Kidney (tissue), 14 donors: ENCODE data around the gene CDC37L1. TPM values are rescaled to one million over a fixed set of nuclear protein-coding genes. Genes with fewer than 3 reads are reported as not detected.

Experiments used
- DNase-seq, 5 donors: peaks; one replicate each; pipeline ENCODE4 v3.0.0-alpha.2; 2013 to 2020
- FAIRE-seq: peaks from 2 replicates; lab custom pipeline; 2012; peaks lifted over from hg19 to GRCh38; lab: Jason Lieb, UNC
- H3K27ac ChIP-seq, 2 donors: one replicate each; pipeline ENCODE4 v1.7.0; 2013; ENCODE audit warnings: low read depth in 2 of 2, low read length in 2 of 2, inconsistent platforms in 1 of 2
- H3K27me3 ChIP-seq: one replicate; pipeline ENCODE4 v1.7.1; 2013; ENCODE audit warnings: low read length, inconsistent platforms; ENCODE audit not compliant: control insufficient read depth, insufficient read depth
- H3K36me3 ChIP-seq, 3 donors: one replicate each; pipeline versions ENCODE4 v1.7.0 to v1.7.1; 2013; ENCODE audit warnings: low read length in 3 of 3, control low read depth in 1 of 3, inconsistent platforms in 1 of 3; ENCODE audit not compliant: insufficient read depth in 3 of 3, control insufficient read depth in 2 of 3
- H3K4me1 ChIP-seq, 3 donors: one replicate each; pipeline versions ENCODE4 v1.7.0 to v1.7.1; 2013; ENCODE audit warnings: low read length in 3 of 3, inconsistent platforms in 1 of 3, low read depth in 1 of 3; ENCODE audit not compliant: control insufficient read depth in 2 of 3, insufficient read depth in 2 of 3
- H3K4me3 ChIP-seq, 3 donors: one replicate each; pipeline versions ENCODE4 v1.7.0 to v1.8.1; 2013; ENCODE audit warnings: low read length in 3 of 3, control low read depth in 1 of 3, inconsistent platforms in 1 of 3
- H3K9ac ChIP-seq, 3 donors: one replicate each; pipeline versions ENCODE4 v1.7.0 to v1.7.1; 2013; ENCODE audit warnings: low read length in 3 of 3, control low read depth in 1 of 3, inconsistent platforms in 1 of 3
- H3K9me3 ChIP-seq, 3 donors: one replicate each; pipeline versions ENCODE4 v1.7.0 to v1.7.1; 2013; ENCODE audit warnings: low read length in 3 of 3, control low read depth in 1 of 3, inconsistent platforms in 1 of 3; ENCODE audit not compliant: control insufficient read depth in 2 of 3, insufficient read depth in 1 of 3
- intact Hi-C: fragments of 100-400 bp; cut with DNase I; formaldehyde crosslinking; loops from one replicate; pipeline ENCODE4 v1.11.1; 2022
- polyA plus RNA-seq: library from polyadenylated mRNA; stranded (reverse); fragments of 350-450 nt; fragmentation: Illumina TruSeq; extraction: RNeasy Lipid Tissue Mini Kit (QIAGEN cat#74804); gene quantifications from one replicate; pipeline ENCODE4 v1.2.3, GENCODE V29; 2014; ENCODE audit warnings: low read depth, low replicate concordance; ENCODE audit not compliant: insufficient read depth
- total RNA-seq: library from RNA; stranded (reverse); fragmentation: NEBNext Ultra II Directional; extraction: Animal tissue kit (Norgen Biotek cat#: 25700); gene quantifications from one replicate; pipeline ENCODE4 v1.2.1, GENCODE V29; 2021
- TF ChIP-seq, protein P1 (sequence below): IDR thresholded peaks from 3 replicates; pipeline ENCODE4 v1.5.1; 2012; ENCODE audit warnings: mild to moderate bottlenecking, moderate library complexity, borderline replicate concordance; ENCODE audit not compliant: insufficient read depth; ENCODE audit errors: extremely low read depth
- donor health status: control.
- donor health status: control.
- donor health status: control.
- donor health status: control.
- donor health status: control.
- donor health status: DM: yes; HTN: yes; CAD: no.
- donor health status: Normal renal cell carcinoma (clear cell type).

Gene CDC37L1
- total and polyA plus RNA-seq, 2 donors from 2014 or later = 16.9 to 24.7 TPM

- TF ChIP-seq, protein P1, sequence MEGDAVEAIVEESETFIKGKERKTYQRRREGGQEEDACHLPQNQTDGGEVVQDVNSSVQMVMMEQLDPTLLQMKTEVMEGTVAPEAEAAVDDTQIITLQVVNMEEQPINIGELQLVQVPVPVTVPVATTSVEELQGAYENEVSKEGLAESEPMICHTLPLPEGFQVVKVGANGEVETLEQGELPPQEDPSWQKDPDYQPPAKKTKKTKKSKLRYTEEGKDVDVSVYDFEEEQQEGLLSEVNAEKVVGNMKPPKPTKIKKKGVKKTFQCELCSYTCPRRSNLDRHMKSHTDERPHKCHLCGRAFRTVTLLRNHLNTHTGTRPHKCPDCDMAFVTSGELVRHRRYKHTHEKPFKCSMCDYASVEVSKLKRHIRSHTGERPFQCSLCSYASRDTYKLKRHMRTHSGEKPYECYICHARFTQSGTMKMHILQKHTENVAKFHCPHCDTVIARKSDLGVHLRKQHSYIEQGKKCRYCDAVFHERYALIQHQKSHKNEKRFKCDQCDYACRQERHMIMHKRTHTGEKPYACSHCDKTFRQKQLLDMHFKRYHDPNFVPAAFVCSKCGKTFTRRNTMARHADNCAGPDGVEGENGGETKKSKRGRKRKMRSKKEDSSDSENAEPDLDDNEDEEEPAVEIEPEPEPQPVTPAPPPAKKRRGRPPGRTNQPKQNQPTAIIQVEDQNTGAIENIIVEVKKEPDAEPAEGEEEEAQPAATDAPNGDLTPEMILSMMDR = no peak
- no peak overlapping the region for H3K9ac ChIP-seq
- peaks cover 8 to 53% (median 41%) of the 10 kb centered on the region in 3 donors for H3K36me3 ChIP-seq
- no peak overlapping the region for H3K27ac ChIP-seq
- no peaks in the 10 kb centered on the region for H3K4me1 ChIP-seq
- H3K9me3 ChIP-seq = no peaks in the 10 kb centered on the region
- no peak overlapping the region for H3K4me3 ChIP-seq
- intact Hi-C loops = no loop called here
- H3K27me3 ChIP-seq = no peaks in the 10 kb centered on the region
- peak; percentile 23 for FAIRE-seq
- no peak for DNase-seq
Observed at GRCh38 chr9:4713849-4714248, 34.5 kb downstream of the CDC37L1 start.

DNA sequence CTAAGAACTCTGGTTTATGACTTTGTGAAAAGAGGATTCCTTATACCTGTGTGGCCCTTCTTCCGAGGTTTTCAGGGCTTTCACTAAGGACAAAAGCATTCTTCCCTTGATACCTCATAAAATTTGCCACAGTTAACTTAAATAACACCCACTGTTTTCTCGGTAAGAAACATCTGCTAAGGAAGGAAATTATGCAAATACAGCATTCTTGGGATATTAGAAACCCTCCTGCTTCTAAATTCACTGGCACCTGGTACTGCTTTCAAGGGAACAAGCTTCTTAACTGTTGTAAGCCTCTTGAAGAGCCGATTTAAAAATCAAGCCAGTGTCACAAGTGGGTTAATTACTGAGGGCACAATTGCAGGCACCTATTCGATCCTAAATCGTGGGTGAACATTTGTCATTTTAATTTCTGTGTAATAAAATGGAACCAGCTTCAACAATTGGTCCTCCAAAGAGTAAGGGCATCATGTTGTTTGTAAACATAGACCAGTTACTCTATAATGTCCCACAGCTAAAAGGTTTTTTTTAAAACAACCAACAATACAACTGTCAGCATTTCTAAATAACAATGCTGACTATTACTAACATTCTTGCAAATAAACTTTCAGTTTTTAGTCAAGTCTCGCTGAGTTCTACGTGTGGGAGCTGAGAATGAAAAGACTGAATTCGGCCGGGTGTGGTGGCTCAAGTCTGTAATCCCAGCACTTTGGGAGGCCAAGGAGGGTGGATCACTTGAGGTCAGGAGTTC, 35.1 kb downstream of the CDC37L1 start:
- no peak overlapping the region for H3K4me3 ChIP-seq
- no peak for DNase-seq
- no peaks in the 10 kb centered on the region for H3K4me1 ChIP-seq
- TF ChIP-seq, protein P1 = no peak
- no peak overlapping the region for H3K27ac ChIP-seq
- intact Hi-C loops = no loop called here
- no peak overlapping the region for H3K9ac ChIP-seq
- H3K9me3 ChIP-seq = no peaks in the 10 kb centered on the region
- no peaks in the 10 kb centered on the region for H3K27me3 ChIP-seq
- no peak for FAIRE-seq
- H3K36me3 ChIP-seq = peaks cover 10 to 56% (median 43%) of the 10 kb centered on the region in 3 donors

- H3K36me3 ChIP-seq = peaks cover 10 to 56% (median 41%) of the 10 kb centered on the region in 3 donors
Observed at GRCh38 chr9:4716163-4716562, 36.8 kb downstream of the CDC37L1 start.

More at GRCh38 chr9:4716163-4716562, 36.8 kb downstream of the CDC37L1 start:
- no peak overlapping the region for H3K27ac ChIP-seq
- no peak overlapping the region for H3K9ac ChIP-seq
- H3K4me3 ChIP-seq = no peak overlapping the region
- TF ChIP-seq, protein P1 = no peak
- FAIRE-seq = no peak
- intact Hi-C loops = no loop called here
- no peaks in the 10 kb centered on the region for H3K9me3 ChIP-seq
- no peak for DNase-seq
- no peaks in the 10 kb centered on the region for H3K27me3 ChIP-seq
- no peaks in the 10 kb centered on the region for H3K4me1 ChIP-seq
